ENCODE results near the gene SLC25A5. TPM values are rescaled to one million over a fixed set of nuclear protein-coding genes. Genes with fewer than 3 reads are reported as not detected.

The SLC25A5 gene
- total and polyA plus RNA-seq, 2 experiments from 2014 or later = 348 to 451 TPM

DNA sequence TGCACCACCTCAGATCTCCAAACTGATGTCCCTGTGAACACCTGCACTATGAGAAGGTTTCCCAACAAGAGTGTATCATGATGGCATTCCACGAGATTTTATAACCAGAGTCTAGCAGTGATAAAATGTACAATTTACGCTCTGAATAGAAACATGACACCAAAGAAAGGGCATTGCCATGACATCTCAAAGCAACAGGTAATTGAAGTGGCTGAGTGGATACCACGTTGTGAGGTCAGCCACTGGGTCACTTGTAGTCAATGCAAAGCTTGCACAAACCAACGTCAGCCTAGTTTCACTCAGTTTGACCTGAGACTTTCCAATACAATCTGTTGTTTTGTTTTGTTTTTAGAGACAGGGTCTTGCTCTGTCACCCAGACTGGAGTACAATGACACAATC, 15.0 kb upstream of the SLC25A5 start (continued):
- TF ChIP-seq, protein P1, sequence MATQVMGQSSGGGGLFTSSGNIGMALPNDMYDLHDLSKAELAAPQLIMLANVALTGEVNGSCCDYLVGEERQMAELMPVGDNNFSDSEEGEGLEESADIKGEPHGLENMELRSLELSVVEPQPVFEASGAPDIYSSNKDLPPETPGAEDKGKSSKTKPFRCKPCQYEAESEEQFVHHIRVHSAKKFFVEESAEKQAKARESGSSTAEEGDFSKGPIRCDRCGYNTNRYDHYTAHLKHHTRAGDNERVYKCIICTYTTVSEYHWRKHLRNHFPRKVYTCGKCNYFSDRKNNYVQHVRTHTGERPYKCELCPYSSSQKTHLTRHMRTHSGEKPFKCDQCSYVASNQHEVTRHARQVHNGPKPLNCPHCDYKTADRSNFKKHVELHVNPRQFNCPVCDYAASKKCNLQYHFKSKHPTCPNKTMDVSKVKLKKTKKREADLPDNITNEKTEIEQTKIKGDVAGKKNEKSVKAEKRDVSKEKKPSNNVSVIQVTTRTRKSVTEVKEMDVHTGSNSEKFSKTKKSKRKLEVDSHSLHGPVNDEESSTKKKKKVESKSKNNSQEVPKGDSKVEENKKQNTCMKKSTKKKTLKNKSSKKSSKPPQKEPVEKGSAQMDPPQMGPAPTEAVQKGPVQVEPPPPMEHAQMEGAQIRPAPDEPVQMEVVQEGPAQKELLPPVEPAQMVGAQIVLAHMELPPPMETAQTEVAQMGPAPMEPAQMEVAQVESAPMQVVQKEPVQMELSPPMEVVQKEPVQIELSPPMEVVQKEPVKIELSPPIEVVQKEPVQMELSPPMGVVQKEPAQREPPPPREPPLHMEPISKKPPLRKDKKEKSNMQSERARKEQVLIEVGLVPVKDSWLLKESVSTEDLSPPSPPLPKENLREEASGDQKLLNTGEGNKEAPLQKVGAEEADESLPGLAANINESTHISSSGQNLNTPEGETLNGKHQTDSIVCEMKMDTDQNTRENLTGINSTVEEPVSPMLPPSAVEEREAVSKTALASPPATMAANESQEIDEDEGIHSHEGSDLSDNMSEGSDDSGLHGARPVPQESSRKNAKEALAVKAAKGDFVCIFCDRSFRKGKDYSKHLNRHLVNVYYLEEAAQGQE (IDR thresholded peaks at IDR 0.05; ENCODE audit: unreplicated experiment) = no peak

DNA sequence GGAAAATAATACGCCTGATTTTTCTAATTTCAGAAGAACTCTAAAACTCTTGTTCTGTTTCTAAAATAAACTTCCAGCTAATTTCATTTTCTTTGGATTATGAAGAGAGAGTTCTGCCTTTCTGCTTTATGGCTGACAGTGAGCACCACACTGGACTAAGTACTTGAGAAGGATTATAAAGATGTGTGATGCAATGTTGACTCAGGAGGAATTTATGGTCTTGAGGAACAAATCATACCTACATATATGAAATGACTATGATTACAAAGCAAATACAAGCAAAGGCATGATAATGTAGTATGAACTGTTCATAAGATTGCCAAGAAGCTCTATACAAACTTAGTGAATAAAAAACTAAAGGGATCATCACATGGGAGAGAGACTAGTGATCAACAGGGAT, 13.0 kb upstream of the SLC25A5 start:
- H3K4me3 ChIP-seq = no peak overlapping the region
- H3K9me2 ChIP-seq (ENCODE audit: insufficient read depth) = no peaks in the 10 kb centered on the region
- H3K36me3 Mint-ChIP-seq (ENCODE audit: low read depth) = no peaks in the 10 kb centered on the region
- no peaks in the 10 kb centered on the region for H3K4me1 ChIP-seq (ENCODE audit: insufficient read depth)
- no peak for DNase-seq (ENCODE audit: low spot score)
- no peak overlapping the region for H3K27ac Mint-ChIP-seq
- H2AFZ ChIP-seq = no peak overlapping the region
- ATAC-seq = no peak
- no peak overlapping the region for H3K27ac ChIP-seq (ENCODE audit: low read depth)
- no peaks in the 10 kb centered on the region for H3K9me3 Mint-ChIP-seq
- no peaks in the 10 kb centered on the region for H3K4me1 Mint-ChIP-seq
- H3K4me2 ChIP-seq = no peak overlapping the region
- H4K20me1 ChIP-seq (replicated peaks; ENCODE audit: insufficient read depth) = no peaks in the 10 kb centered on the region
- TF ChIP-seq, protein P1 (IDR thresholded peaks at IDR 0.05; ENCODE audit: unreplicated experiment) = no peak
- TF ChIP-seq ZNF114 (CRISPR knock-in tag; IDR thresholded peaks at IDR 0.05) = no peak
- TF ChIP-seq STAT1 (IDR thresholded peaks at IDR 0.05; ENCODE audit: unreplicated experiment) = no peak
- no peak for TF ChIP-seq ZNF331 (CRISPR knock-in tag; IDR thresholded peaks at IDR 0.05; ENCODE audit: low read depth)
- no peak for TF ChIP-seq NANOG (IDR thresholded peaks at IDR 0.05; ENCODE audit: borderline replicate concordance)
- TF ChIP-seq JUNB (IDR thresholded peaks at IDR 0.05; ENCODE audit: unreplicated experiment) = no peak
- H3K79me2 ChIP-seq (replicated peaks; ENCODE audit: insufficient read depth) = no peaks in the 10 kb centered on the region
- no peaks in the 10 kb centered on the region for H3K36me3 ChIP-seq (ENCODE audit: insufficient read depth)
- H3K4me3 Mint-ChIP-seq = no peak overlapping the region
- no peaks in the 10 kb centered on the region for H3K27me3 ChIP-seq (ENCODE audit: insufficient read depth)
- H3K27me3 Mint-ChIP-seq (ENCODE audit: insufficient read depth, low read depth, poor library complexity) = no peaks in the 10 kb centered on the region
- no peaks in the 10 kb centered on the region for H3F3A ChIP-seq (replicated peaks; ENCODE audit: low read depth)

- no peak overlapping the region for H3K4me3 Mint-ChIP-seq
- no peak for ATAC-seq
- no peak for TF ChIP-seq ETS1 (IDR thresholded peaks at IDR 0.05)
- no peak for TF ChIP-seq ZNF114 (CRISPR knock-in tag; IDR thresholded peaks at IDR 0.05)
- no peak for TF ChIP-seq ZNF331 (CRISPR knock-in tag; IDR thresholded peaks at IDR 0.05; ENCODE audit: low read depth)
- TF ChIP-seq EZH2 (IDR thresholded peaks at IDR 0.05; ENCODE audit: low read depth, unreplicated experiment) = no peak
- no peak for TF ChIP-seq STAT1 (IDR thresholded peaks at IDR 0.05; ENCODE audit: unreplicated experiment)
- no peak for TF ChIP-seq CREB1 (CRISPR knock-in tag; IDR thresholded peaks at IDR 0.05; ENCODE audit: low read depth)
- TF ChIP-seq NANOG (IDR thresholded peaks at IDR 0.05; ENCODE audit: borderline replicate concordance) = no peak
These were observed 9.1 kb upstream of the SLC25A5 start for GRCh38 chrX:119459181-119459580.

More at GRCh38 chrX:119459181-119459580, 9.1 kb upstream of the SLC25A5 start:
- Histone ChIP-seq H3K9me2 (ENCODE audit: insufficient read depth) (no peaks in the 10 kb centered on the region), H3K36me3 (ENCODE audit: insufficient read depth) (no peaks in the 10 kb centered on the region), H3K79me2 (replicated peaks; ENCODE audit: insufficient read depth) (no peaks in the 10 kb centered on the region), H3K27me3 (ENCODE audit: insufficient read depth) (no peaks in the 10 kb centered on the region), H4K20me1 (replicated peaks; ENCODE audit: insufficient read depth) (no peaks in the 10 kb centered on the region), H3K4me2 (no peak overlapping the region), H2AFZ (no peak overlapping the region), H3K4me1 (ENCODE audit: insufficient read depth) (no peaks in the 10 kb centered on the region), H3K4me3 (no peak overlapping the region), H3K27ac (ENCODE audit: low read depth) (no peak overlapping the region), H3F3A (replicated peaks; ENCODE audit: low read depth) (no peaks in the 10 kb centered on the region)
- Mint-ChIP-seq H3K4me1 (no peaks in the 10 kb centered on the region), H3K27ac (no peak overlapping the region), H3K27me3 (ENCODE audit: insufficient read depth, low read depth, poor library complexity) (no peaks in the 10 kb centered on the region), H3K9me3 (no peaks in the 10 kb centered on the region), H3K36me3 (ENCODE audit: low read depth) (no peaks in the 10 kb centered on the region)
- DNase-seq (ENCODE audit: low spot score) = no peak
